Panc1 (cell line): ENCODE measurements around the gene FOXN4. TPM values are rescaled to one million over a fixed set of nuclear protein-coding genes. Genes with fewer than 3 reads are reported as not detected.

ENCODE experiments used
- ATAC-seq: fragments of 200-7000 bp; cut with Tn5 transposase; 2 replicates; pipeline ENCODE4 v1.9.1; 2020; ENCODE audit warnings: mild to moderate bottlenecking, moderate library complexity
- BruUV-seq: library from RNA; stranded (reverse); fragments of 400-500 nt; replicated peaks from 2 replicates; lab custom pipeline; 2021; lab: Mats Ljungman, UMichigan
- CTCF ChIA-PET: fragments of 300-600 bp; sonication (Branson Sonifier 250); formaldehyde crosslinking; loops from one replicate; lab custom pipeline; 2022; ENCODE audit warnings: antibody characterized with exemption; lab: Charles Lee
- POLR2A ChIA-PET: fragments of 300-600 bp; sonication (Branson Sonifier 250); formaldehyde crosslinking; loops from one replicate; lab custom pipeline; 2022; ENCODE audit warnings: antibody characterized with exemption; lab: Charles Lee
- DNase-seq: peaks from one replicate; pipeline ENCODE4 v3.0.0-alpha.2; 2010; ENCODE audit warnings: low read depth, low spot score
- H3K27ac ChIP-seq: 2 replicates; pipeline ENCODE4 v1.5.1; 2011; ENCODE audit warnings: mild to moderate bottlenecking, low read length, inconsistent platforms
- H3K27me3 ChIP-seq: fragments of 200-500 bp; sonication (Bioruptor generic); 2 replicates; pipeline ENCODE4 v1.6.0; 2014; ENCODE audit warnings: low read length, inconsistent platforms; ENCODE audit not compliant: control insufficient read depth, insufficient read depth
- H3K36me3 ChIP-seq: fragments of 200-500 bp; sonication (Bioruptor generic); 2 replicates; pipeline ENCODE4 v1.5.1; 2014; ENCODE audit warnings: inconsistent platforms, mild to moderate bottlenecking, low read length, moderate library complexity; ENCODE audit not compliant: control insufficient read depth, insufficient read depth
- H3K4me1 ChIP-seq: 2 replicates; pipeline ENCODE4 v1.5.1; 2011; ENCODE audit warnings: inconsistent platforms, mild to moderate bottlenecking, low read length, moderate library complexity; ENCODE audit not compliant: control insufficient read depth, insufficient read depth
- H3K4me3 ChIP-seq, 2 experiments: 2 replicates each; pipeline ENCODE4 v1.5.1; 2011 to 2012; ENCODE audit warnings: low read depth in 2 of 2, low read length in 2 of 2, mild to moderate bottlenecking in 2 of 2, inconsistent platforms in 1 of 2, moderate library complexity in 1 of 2
- H3K9me3 ChIP-seq: fragments of 200-500 bp; sonication (Bioruptor generic); 2 replicates; pipeline ENCODE4 v1.5.1; 2014; ENCODE audit warnings: low read depth, mild to moderate bottlenecking, inconsistent platforms, low read length, moderate library complexity; ENCODE audit not compliant: control insufficient read depth, insufficient read depth
- in situ Hi-C: cut with HindIII; loops from 2 replicates; pipeline ENCODE4 v1.10.0; 2016; ENCODE audit warnings: low sequenced_read_pairs, low pct_unique_long_range_greater_than_20kb
- intact Hi-C: fragments of 100-400 bp; cut with micrococcal nuclease; formaldehyde crosslinking; loops from one replicate; pipeline ENCODE4 v1.10.0; 2022; ENCODE audit not compliant: unreplicated experiment
- total RNA-seq: library from RNA; stranded (reverse); gene quantifications from one replicate; pipeline ENCODE4 v1.2.1, GENCODE V29; 2021; ENCODE audit not compliant: unreplicated experiment
- TF ChIP-seq, protein P1 (sequence below), 2 experiments: IDR thresholded peaks; 2 replicates each; pipeline ENCODE4 v1.6.1; 2011 to 2012; ENCODE audit warnings: low read depth in 2 of 2, control low read depth in 1 of 2, low read length in 1 of 2, mild to moderate bottlenecking in 1 of 2, moderate library complexity in 1 of 2; ENCODE audit not compliant: insufficient read depth in 1 of 2
- TF ChIP-seq, protein P2 (sequence below): fragments of 450-650 bp; IDR thresholded peaks from 2 replicates; pipeline ENCODE4 v1.5.1; 2017; ENCODE audit warnings: mild to moderate bottlenecking

Gene FOXN4
- total RNA-seq, 1 experiment from 2014 or later: 0.08 TPM

DNA sequence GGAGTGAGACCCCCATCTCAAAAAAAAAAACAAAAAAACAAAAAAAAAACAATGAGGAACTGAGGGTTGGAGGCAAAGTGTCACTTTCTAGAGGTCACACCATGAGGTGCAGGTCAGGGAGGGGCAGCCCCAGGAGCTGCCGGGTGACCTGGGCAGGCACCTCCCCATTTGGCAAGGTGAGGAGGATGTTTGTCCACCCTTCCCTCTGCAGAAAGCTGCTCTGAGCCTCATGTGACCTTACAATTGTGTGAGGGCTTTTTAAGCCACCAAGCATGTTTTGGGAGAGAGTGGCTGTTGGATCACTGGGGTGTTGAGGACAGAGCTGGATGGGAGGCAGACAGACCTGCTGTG lies 49.6 kb downstream of the FOXN4 start:
- Histone ChIP-seq H3K27me3 (no peaks in the 10 kb centered on the region), H3K4me1 (0 out of 2 replicates have a peak, but pooled peaks cover 6% of the 10 kb centered on the region), H3K27ac (no peak overlapping the region), H3K9me3 (no peaks in the 10 kb centered on the region), H3K36me3 (no peaks in the 10 kb centered on the region), H3K4me3 (no peak overlapping the region)
- BruUV-seq: no TSS peak
- in situ Hi-C loops (no loop called here), intact Hi-C loops (loop anchor here (10.0 kb wide), 1 partner anchor 145 kb away; the partner anchor contains the start of gene ACACB)
- ChIA-PET CTCF (interaction anchor here (0.5 kb wide), 1 partner anchor 168 kb away, joined by 4 read pairs; no protein-coding TSS in a partner anchor), POLR2A (interaction anchor here (0.7 kb wide), 1 partner anchor 125 kb away, joined by 4 read pairs; no protein-coding TSS in a partner anchor)
- DNase-seq (no peak), ATAC-seq (no peak)
- TF ChIP-seq, protein P1, sequence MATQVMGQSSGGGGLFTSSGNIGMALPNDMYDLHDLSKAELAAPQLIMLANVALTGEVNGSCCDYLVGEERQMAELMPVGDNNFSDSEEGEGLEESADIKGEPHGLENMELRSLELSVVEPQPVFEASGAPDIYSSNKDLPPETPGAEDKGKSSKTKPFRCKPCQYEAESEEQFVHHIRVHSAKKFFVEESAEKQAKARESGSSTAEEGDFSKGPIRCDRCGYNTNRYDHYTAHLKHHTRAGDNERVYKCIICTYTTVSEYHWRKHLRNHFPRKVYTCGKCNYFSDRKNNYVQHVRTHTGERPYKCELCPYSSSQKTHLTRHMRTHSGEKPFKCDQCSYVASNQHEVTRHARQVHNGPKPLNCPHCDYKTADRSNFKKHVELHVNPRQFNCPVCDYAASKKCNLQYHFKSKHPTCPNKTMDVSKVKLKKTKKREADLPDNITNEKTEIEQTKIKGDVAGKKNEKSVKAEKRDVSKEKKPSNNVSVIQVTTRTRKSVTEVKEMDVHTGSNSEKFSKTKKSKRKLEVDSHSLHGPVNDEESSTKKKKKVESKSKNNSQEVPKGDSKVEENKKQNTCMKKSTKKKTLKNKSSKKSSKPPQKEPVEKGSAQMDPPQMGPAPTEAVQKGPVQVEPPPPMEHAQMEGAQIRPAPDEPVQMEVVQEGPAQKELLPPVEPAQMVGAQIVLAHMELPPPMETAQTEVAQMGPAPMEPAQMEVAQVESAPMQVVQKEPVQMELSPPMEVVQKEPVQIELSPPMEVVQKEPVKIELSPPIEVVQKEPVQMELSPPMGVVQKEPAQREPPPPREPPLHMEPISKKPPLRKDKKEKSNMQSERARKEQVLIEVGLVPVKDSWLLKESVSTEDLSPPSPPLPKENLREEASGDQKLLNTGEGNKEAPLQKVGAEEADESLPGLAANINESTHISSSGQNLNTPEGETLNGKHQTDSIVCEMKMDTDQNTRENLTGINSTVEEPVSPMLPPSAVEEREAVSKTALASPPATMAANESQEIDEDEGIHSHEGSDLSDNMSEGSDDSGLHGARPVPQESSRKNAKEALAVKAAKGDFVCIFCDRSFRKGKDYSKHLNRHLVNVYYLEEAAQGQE (IDR thresholded peaks at IDR 0.05; ENCODE audit: insufficient read depth in 1 of 2, low read depth in 2 of 2, low read length in 1 of 2): no peak
- TF ChIP-seq, protein P2, sequence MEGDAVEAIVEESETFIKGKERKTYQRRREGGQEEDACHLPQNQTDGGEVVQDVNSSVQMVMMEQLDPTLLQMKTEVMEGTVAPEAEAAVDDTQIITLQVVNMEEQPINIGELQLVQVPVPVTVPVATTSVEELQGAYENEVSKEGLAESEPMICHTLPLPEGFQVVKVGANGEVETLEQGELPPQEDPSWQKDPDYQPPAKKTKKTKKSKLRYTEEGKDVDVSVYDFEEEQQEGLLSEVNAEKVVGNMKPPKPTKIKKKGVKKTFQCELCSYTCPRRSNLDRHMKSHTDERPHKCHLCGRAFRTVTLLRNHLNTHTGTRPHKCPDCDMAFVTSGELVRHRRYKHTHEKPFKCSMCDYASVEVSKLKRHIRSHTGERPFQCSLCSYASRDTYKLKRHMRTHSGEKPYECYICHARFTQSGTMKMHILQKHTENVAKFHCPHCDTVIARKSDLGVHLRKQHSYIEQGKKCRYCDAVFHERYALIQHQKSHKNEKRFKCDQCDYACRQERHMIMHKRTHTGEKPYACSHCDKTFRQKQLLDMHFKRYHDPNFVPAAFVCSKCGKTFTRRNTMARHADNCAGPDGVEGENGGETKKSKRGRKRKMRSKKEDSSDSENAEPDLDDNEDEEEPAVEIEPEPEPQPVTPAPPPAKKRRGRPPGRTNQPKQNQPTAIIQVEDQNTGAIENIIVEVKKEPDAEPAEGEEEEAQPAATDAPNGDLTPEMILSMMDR: no peak

DNA sequence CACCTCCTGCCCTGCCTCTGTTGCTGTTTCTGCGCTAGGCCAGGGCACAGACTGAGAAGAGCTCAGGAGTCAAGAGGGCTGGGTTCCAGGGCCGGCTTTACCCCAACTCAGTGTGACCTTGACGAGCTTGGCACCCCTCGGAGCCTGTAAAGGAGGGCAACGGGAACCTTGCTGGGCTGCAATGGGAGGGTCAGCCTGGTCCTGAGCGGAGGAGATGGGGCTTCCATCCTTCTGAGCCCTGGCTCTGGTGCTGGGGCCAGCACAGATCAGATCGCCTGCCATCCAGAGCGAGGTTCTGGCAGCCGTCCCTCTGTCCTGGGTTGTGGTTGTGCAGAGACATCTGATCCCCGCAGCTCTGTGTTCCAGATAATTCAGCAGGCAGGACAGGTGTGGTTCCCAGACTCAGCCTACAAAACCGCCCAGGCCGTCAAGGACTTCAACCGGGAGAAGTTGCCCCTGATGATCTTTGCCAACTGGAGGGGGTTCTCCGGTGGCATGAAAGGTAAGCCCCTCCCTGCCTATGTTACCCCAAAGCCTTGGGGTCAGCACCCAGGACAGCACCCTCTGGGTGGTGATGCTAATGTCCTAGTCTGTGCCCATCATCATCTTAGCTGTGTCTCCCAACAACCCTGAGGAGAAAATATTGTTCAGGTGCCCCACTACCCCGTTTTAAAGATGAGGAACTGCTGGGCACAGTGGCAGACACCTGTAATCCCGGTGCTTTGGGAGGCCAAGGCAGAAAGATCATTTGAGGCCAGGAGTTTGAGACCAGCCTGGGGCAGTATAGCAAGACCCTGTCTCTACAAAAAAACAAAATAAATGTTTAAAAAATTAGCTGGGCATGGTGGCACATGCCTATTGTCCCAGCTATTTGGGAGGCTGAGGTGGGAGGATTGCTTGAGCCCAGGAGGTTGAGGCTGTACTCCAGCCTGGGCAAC lies 50.2 kb downstream of the FOXN4 start:
- Histone ChIP-seq H3K36me3 (no peaks in the 10 kb centered on the region), H3K27ac (no peak overlapping the region), H3K4me3 (no peak overlapping the region), H3K9me3 (peaks cover 3% of the 10 kb centered on the region; the same call in 1 of the 2 replicates), H3K4me1 (no peaks in the 10 kb centered on the region), H3K27me3 (no peaks in the 10 kb centered on the region)
- in situ Hi-C loops (no loop called here), intact Hi-C loops (loop anchor here (10.0 kb wide), 1 partner anchor 144 kb away; the partner anchor contains the start of gene ACACB)
- DNase-seq (no peak), ATAC-seq (peak; percentile 32; the same call in 1 of the 2 replicates)
- no TSS peak for BruUV-seq
- CTCF ChIA-PET: interaction anchor here (0.5 kb wide), 1 partner anchor 169 kb away, joined by 4 read pairs; no protein-coding TSS in a partner anchor
- TF ChIP-seq, protein P2: no peak
- TF ChIP-seq, protein P1 (IDR thresholded peaks at IDR 0.05; ENCODE audit: insufficient read depth in 1 of 2, low read depth in 2 of 2, low read length in 1 of 2): peak; percentile 79 to 81
- POLR2A ChIA-PET: interaction anchor here (0.7 kb wide), 1 partner anchor 125 kb away, joined by 4 read pairs; no protein-coding TSS in a partner anchor
